ENCODE measurements around the gene TNNT3. TPM values are rescaled to one million over a fixed set of nuclear protein-coding genes. Genes with fewer than 3 reads are reported as not detected.

The TNNT3 gene
- total RNA-seq, 1 experiment from 2014 or later, result not detected

DNA sequence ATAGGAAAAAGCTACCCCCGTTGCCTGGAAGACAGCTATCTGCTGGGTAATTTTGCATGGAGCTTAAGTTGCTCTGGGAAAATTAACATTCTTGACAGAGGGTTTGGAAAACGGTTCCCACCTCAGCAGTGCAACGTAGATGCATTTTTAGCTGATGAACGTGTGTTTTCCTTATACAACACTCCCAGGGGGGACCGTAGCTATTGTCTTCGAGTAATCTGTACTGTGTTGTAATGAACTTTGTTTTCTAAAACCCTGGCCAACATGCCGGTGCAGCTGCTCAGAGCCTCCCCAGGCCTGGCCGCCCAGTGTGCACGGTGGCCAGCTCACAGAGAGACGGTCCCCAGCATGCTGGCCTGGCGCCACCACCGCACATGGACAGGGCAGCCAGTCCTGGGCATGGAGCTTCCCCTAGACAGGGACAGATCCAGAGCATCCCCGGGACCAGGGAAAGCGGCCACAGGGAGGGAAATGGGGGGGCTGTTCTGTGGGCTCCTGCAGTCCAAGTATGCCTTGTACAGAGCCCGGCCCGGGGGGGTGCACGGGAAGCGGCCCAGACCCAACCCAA, 2.2 kb downstream of the TNNT3 start:
- Histone ChIP-seq H3K14ac (ENCODE audit: insufficient read depth, low read length) (no peak overlapping the region), H2BK5ac (ENCODE audit: insufficient read length, low read length) (no peak overlapping the region), H4K8ac (replicated peaks; ENCODE audit: insufficient read length, low read depth, low read length) (no peak overlapping the region), H3K23ac (ENCODE audit: insufficient read length, low read depth, low read length) (no peak overlapping the region), H3T11ph (ENCODE audit: low read length) (no peak overlapping the region), H3K27me3 (ENCODE audit: insufficient read depth, low read length) (no peaks in the 10 kb centered on the region), H3K4me2 (ENCODE audit: insufficient read depth, insufficient read length, low read length) (no peak overlapping the region), H4K20me1 (ENCODE audit: control insufficient read depth, insufficient read depth, insufficient read length) (no peaks in the 10 kb centered on the region), H4K91ac (ENCODE audit: insufficient read length, low read depth, low read length) (no peak overlapping the region), H3K18ac (ENCODE audit: insufficient read length, low read depth, low read length) (no peak overlapping the region), H2BK12ac (ENCODE audit: insufficient read length, low read depth, low read length) (no peak overlapping the region), H2BK120ac (ENCODE audit: low read depth, low read length, poor library complexity, severe bottlenecking) (no peak overlapping the region), H2AK5ac (ENCODE audit: insufficient read length, low read length) (no peak overlapping the region), H2AFZ (ENCODE audit: low read length) (no peak overlapping the region), H3K9ac (ENCODE audit: extremely low read depth, insufficient read length, low read length) (no peak overlapping the region), H3K79me1 (ENCODE audit: insufficient read depth, low read depth, low read length, poor library complexity, severe bottlenecking) (no peaks in the 10 kb centered on the region), H3K23me2 (ENCODE audit: insufficient read length, low read depth, low read length, poor library complexity, severe bottlenecking) (no peaks in the 10 kb centered on the region), H3K4ac (ENCODE audit: low read depth, low read length) (no peak overlapping the region), H3K79me2 (ENCODE audit: insufficient read depth, low read length) (no peaks in the 10 kb centered on the region), H4K5ac (ENCODE audit: insufficient read length, low read depth, low read length) (no peak overlapping the region), H3K56ac (ENCODE audit: insufficient read length, low read depth, low read length) (no peak overlapping the region), H3K4me1 (ENCODE audit: insufficient read depth, low read length) (no peaks in the 10 kb centered on the region), H3K9me3 (ENCODE audit: control insufficient read depth, low read depth, low read length) (no peaks in the 10 kb centered on the region), H2BK20ac (ENCODE audit: low read depth, low read length, poor library complexity, severe bottlenecking) (no peak overlapping the region), H3K27ac (ENCODE audit: insufficient read length, low read depth, low read length) (no peak overlapping the region), H2BK15ac (ENCODE audit: low read depth, low read length) (no peak overlapping the region)
- no peaks in the 10 kb centered on the region for H3K36me3 Mint-ChIP-seq (ENCODE audit: insufficient read depth in 1 of 3, low read depth in 3 of 3)
- DNase-seq, result no peak
- peak overlapping the region in 1 of 3 experiments; percentile 76; a peak in 1 of 7 replicates for H3K27ac Mint-ChIP-seq
- TF ChIP-seq, protein P1, sequence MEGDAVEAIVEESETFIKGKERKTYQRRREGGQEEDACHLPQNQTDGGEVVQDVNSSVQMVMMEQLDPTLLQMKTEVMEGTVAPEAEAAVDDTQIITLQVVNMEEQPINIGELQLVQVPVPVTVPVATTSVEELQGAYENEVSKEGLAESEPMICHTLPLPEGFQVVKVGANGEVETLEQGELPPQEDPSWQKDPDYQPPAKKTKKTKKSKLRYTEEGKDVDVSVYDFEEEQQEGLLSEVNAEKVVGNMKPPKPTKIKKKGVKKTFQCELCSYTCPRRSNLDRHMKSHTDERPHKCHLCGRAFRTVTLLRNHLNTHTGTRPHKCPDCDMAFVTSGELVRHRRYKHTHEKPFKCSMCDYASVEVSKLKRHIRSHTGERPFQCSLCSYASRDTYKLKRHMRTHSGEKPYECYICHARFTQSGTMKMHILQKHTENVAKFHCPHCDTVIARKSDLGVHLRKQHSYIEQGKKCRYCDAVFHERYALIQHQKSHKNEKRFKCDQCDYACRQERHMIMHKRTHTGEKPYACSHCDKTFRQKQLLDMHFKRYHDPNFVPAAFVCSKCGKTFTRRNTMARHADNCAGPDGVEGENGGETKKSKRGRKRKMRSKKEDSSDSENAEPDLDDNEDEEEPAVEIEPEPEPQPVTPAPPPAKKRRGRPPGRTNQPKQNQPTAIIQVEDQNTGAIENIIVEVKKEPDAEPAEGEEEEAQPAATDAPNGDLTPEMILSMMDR (conservative IDR thresholded peaks at IDR 0.05), result no peak
- WGBS (ENCODE audit: extremely low coverage, insufficient read length, low lambda C conversion rate), result no CpG with 5 or more reads among the region's 18 CpGs
- no peaks in the 10 kb centered on the region; a peak in 1 of 5 replicates for H3K9me3 Mint-ChIP-seq
- no peak overlapping the region for H3K4me3 Mint-ChIP-seq
- H3K27me3 Mint-ChIP-seq (ENCODE audit: low read depth), result peaks cover 15% of the 10 kb centered on the region
- H3K4me1 Mint-ChIP-seq, result peaks cover 3 to 6% of the 10 kb centered on the region in 2 experiments; a peak in 3 of 4 replicates
